HG02798 (cell line): Measurements from ENCODE around the gene CERK.
"Not testable (repeated sequence)": the region's sequence is repeated elsewhere in the genome, so short reads cannot be mapped to it uniquely, and the experiment has no call there.

Experiments used
- ATAC-seq: cut with Tn5 transposase; IDR thresholded peaks from one replicate; pipeline ENCODE4 v1.9.1; 2021; ENCODE audit warnings: mild to moderate bottlenecking; ENCODE audit not compliant: unreplicated experiment, poor library complexity

Gene CERK

DNA sequence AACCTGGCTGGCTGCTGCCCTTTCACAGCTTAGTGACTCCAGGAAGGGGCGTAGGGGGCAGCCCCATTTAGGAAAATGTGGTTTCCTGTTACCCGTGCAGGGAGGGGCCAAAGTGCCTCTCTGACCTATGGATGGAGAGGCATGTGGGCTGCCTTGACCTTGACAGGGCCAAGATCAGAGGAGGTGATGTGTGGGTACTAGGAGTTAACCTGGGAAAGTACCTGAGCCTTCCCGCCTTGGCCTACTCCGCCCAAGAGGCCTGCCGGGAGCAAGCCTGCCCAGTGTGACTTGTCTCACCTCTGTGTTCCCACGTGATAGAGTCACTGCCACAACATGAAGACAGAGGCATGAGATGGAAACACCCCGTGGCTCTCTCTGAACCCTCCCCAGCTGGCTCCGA, 84.5 kb downstream of the CERK start:
- no peak for ATAC-seq

DNA sequence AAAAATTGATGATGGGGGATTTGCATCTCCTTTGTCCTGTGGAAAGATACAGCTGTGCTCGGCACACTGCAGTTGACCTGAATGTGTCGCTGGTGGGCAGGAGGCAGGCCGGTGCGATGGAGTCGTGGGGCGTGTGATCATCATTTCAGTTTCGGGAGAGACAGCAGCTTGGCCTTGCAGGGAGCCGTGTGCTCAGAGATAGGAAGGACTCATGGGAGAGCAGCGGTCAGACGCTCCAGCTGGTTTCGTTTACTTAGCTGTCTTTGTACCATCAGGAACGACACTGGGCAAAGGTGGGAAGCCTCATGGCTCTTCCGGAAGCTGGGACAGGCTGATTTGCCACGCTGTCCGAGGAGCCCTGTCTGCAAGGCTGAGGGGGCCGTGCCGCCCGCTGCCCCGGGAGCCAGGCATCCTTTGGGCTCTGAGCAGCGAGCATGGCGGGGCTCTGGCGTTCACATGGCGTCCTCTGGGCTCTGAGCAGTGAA, 85.2 kb downstream of the CERK start:
- ATAC-seq, result no peak

DNA sequence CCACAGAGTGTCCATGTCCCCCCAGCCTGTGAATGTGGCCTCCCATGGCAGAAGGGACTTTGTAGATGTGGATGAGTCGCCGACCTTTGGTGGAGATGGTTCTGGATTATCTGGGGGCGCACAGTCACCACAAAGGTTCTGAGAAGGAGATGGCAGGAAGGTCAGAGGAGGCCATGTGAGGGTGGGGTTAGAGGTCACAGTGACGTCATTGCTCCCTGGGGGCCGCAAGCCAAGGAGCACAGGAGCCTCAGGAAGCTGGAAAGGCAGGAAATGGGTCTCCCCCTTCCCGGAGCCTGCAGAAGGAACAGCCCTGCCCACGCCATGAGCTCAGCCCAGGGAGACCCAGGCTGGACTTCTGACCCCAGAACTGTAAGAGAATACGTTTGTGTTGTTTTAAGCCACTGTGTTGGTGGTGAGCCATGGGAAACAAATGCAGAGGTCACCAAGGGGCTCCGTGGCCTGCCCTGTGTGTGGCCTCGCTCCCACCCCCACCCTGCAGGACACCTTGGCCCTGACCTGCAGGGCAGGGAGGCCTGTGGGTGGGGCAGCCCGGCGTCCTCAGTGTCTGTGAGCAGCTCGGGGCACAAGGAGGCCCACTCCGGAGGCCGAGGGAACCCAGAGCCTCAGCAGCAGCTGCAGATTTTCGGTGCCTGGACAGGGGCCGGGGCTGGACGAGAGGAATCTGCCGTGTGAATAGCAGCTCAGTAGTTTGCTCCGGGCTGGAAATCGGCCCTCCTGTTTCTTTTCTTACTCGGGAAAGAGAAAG, 85.8 kb downstream of the CERK start:
- ATAC-seq, result no peak

DNA sequence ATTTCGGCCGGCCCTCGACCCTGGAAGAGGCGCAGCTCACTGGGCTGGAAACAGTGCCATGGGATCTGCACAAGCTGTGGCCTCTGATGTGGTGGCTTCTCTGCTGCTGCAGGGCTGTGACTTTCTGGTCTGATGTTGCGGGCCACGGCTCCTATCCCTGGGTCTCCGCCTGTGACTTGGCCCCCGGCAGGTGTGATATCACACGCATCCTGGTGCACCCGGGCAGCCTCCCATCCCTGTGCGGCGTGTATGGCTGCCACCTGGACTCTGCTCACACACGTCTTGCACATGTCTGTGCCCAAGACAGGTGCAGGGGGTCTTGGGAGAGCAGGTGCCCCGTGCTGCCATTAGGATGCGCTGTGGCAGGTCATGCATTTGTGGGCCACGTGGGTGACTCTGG, 86.7 kb downstream of the CERK start:
- ATAC-seq, result no peak

DNA sequence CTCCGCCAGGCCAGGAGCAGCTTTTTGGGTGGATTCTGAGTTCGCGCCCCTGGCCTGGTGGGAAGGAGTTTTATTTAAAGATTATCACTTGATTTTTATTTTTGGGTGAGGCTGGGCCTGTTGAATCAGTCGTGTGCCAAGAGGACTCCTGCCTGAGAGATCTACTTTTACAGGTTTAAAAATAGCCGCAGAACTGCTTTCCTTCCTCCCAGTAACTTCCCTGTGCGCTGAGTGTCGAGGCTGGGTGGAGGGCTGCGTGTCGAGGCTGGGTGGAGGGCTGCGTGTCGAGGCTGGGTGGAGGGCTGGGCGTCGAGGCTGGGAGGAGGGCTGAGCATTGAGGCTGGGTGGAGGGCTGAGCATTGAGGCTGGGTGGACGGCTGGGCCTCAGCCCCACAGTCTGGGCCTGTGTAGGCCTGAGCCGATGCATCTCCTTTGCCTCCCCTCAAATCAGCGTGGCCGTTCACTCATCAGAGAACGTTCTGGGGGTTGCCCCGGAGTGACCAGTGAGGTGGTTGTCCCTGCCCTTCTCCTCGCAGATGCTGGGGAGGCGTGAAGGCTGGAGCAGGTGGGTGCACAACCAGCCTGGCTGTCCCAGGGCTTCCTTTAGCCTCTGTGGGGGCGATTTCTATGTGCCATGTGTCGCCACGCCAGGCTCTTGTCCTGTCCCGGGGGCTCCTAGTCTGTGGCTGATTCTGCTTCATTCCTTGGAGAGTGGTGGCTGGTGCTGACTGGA, 87.8 kb downstream of the CERK start:
- ATAC-seq, result no peak

DNA sequence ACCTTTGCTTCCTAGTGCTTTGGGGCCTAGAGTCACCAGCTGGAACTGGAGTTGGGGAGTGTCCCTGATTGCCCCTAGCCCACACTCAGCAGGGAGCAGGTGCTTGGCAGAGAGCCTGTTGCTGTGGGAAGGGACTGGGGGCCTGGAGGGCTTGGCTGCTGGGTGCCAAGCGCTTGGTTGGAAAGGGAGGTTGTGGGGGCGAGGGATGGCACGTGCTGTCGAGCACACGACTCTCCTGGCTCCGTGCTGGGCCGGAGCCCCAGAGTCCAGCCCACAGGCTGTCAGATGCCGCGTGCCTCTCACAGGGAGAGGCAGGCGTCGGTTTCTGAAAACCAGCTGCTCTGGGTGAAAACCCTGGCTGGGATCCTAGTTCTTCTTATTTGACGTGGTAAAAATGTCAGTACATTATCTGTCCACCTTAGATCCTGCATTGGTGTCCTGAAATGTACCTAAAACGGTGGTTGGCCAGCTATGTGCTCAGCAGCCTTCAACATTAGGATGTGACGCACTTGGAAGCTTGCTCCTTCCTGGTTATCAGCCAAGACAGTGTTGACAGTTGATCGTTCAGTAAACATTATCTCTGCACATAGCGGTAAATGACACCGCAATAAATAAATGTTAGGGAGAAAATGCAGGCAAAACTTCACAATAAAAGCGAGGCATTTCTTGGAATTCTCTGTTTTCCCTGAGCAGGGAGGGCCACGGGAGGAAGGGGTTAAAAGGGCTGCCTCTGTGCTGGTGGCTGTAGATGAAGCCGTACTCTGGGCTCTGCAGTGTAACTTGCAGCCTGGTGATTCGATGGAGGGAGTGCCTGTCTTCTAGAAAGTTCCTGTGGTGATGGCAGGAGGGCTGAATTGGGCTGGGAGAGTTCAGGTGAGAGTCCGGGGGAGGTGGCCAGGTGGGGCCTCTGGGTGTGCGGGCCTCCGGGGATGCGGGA, 88.6 kb downstream of the CERK start:
- ATAC-seq, result no peak

DNA sequence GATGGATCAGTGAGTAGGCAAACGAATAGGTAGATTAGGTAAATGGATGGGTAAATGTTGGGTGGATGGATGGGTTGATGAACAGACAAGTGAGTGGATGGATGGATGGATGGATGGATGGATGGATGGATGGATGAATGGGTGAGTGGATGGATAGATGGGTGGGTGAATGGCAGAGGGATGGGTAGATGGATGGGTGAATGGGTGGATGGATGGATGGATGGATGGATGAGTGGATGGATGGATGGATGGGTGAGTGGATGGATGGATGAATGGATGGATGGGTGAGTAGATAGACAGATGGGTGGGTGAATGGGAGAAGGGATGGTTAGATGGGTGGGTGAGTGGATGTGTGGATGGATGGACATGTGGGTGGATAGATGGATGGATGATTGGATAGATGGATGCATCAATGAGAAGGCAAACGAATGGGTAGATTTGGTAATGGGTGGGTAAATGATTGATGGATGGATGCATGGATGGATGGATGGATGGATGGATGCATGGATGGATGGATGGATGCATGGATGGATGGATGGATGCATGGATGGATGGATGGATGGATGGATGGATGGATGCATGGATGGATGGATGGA, 89.7 kb downstream of the CERK start:
- ATAC-seq, result not testable (repeated sequence)

DNA sequence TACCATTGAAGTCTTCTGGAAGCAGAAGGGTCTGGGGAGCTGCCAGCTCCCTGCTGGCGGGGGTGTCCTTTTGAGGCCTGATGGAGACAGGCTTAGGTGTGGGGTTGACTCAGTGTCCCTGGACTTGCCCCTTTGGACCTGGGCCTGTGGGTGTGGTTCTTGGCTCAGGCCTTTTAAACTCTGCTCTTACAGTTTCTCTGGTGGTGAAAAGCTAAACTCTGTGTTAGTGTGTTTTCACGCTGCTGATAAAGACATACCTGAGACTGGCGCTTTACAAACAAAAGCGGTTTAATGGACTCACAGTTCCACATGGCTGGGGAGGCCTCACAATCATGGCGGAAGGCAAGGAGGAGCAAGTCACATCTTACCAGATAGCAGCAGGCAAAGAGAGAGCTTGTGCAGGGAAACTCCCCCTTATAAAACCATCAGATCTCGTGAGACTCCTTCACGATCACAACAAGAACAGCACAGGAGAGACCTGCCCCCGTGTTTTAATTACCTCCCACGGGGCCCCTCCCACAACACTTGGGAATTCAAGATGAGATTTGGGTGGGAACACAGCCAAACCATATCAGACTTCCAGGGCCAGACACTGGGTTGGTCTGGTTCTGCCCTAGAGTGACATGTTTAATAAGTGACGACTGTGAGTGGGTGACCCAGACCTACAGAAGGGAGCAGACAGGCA, 91.4 kb downstream of the CERK start:
- no peak for ATAC-seq

DNA sequence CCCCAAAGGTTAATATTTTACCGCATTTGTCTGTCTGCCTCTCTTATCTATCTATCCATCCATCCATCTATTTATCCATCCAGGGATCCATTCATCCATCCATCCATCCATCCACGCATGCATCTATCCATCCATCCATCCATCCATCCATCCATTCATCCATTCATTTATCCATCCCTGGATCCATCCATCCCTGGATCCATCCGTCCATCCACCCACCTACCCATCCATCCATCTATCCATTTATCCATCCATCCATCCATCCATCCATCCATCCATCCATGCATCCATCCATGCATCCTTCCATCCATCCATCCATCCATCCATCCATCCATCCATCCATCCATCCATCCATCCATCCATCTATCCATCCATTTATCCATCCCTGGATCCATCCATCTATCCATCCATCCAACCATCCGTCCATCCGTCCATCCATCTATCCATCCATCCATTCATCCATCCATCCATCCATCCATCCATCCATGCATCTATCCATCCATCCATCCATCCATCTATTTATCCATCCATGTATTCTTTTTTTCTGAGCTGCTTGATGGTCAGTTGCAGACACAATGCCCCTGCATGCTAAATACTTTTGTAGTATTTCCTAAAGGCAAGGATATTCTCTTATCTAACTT, 95.1 kb downstream of the CERK start:
- ATAC-seq, result not testable (repeated sequence)

DNA sequence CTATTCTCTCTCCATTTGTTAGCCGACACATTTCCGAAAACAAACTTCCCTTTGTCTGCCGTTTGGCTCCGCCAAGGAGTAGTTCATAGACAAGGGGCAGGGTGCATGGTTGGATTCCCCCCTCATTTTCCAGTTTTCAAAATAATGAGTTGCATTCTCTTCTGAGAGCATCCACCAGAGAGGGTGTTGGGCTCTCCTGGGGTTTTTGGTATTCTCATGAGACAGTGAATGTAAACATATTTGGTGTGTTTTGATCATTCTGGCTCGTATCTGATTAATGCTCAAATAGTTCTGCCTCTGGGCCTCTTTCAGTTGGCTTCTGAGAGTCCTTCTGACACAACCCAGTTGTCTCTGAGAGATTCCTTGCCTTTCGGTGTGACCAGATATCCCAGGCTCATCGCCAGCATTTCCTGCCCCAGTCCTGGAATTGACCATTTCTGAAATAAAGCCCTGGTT, 96.2 kb downstream of the CERK start:
- ATAC-seq, result no peak

DNA sequence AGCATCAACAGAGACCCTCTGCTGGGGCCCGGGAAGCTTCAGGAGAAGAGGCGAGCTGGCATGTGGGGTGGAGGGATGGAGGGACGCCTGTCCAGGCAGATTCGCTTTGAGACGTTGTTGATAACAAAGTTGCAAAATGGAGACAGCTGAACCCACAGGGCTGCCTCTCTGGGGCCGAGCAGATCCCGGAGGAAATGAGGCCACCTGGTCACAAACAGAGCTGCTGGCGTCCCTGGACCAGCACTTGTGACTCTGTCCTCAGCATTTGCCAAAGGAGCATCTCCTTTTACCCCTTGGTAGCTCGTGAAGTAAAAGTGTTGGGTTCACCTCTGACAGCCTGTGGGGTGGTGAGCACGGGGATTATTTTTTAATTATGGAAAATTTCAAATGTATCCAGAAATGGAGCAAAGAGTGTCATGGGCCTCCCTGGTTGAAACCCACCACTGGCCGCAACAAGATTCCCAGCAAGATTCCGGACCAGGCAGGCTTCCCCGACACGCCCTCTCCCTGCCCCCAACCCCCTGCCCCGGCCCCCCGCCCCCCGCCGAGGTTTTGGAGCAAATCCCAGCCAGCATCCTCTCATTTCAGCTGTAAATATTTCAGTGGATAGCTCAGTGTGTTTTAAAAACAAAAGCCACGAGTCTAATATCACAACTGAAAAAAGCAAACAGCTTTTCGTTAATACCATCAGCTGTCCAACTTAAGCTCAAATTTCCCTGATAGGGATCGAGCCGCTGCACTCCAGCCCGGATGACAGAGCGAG, 97.6 kb downstream of the CERK start:
- ATAC-seq, result no peak

DNA sequence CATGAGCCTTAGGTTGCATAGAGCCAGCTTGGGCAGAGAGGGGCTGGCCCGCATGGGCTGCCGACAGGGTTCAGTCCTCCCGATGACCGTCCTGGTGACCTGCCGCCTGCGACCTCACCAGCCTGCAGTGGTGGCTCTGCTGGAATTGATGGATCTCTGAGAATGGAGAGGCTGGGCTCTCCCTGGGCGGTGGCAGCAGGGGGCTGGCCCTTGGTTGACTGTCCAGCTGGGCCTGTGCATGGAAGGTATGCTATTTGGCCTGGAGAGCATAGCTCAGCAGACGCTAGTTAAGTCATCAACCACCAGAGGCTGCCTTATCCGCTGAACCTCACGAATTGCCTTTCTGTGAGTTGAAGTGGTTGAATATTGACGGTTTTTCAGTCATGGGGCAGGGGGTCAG, 98.2 kb downstream of the CERK start:
- no peak for ATAC-seq

DNA sequence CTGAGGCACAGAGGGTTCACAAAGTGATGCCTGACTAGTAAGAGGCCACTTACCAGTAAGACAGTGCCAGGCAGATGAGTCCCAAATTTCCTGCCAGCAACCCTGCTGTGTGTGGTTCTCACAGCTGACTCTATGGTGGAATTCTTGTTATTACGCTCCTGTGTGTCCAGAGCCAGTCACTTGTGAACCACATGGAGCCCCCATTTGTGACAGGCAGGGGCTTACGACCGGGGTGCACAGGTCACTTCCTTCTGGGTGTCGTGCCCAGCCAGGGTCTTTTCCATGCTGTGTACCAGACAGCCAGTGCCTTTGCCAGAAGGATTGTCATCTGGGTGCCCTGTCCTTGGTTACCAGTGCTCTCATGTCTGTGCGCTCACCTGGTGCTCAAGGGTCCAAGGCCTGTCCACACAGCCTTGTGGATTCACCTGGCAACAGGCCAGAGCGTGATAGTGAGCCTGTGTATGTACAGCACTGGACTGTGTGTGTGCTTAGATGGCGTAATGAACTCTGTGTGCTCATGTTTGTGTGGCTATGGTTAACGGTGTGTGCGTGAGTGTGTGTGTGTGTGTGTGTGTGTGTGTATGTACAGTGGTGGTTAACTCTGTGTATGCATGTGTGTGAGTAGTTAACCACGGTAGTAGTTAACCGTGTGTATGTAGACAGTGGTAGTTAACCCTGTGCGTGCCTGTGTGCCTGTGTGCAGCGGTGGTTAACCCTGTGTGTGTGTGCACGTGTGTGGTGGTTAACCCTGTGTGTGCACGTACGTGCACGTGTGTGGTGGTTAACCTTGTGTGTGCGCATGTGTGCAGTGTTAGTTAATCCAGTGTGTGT, 99.2 kb downstream of the CERK start:
- ATAC-seq, result no peak

DNA sequence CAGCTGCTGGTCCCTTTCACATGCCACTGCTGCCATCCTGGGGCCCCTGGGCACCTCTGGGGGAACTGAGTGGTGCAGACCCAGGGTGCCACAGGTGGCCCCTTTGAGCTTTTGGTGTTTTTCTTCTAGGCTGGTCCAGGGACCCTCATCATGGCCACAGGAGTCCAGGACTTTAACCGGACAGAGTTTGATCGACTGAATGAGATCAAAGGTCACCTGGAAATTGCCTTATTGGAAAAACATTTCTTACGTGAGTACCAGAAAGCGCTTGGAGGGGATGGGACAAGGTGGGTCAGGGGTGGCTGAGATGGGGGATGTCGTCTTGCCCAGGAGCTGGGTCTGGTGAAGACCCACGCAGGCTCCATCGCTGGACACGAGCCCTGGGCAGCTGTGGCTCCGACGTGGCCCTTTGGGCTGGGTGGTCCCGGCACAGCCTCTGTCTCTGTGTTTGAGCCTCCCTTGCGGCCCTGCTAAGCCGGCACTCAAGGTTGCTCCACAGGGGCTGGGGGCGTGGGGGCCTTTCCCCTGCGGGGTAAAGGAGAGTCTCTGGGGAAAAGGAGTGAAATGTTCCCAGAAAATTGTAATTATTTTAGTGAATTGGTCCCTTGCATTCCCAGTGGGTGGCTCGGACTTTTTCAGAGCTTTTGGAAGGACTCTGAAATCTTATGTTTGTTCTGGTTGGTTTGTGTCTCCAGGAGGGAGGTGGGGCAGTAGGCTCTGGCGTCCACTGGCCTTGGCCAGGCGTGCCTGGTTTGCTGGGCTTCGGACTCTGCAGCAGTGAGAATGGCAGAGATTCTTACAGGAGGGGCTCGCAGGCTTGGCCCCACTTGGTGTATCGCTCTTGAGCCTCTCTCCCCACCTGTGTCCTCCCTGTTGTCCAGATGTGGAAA, 100.1 kb downstream of the CERK start:
- no peak for ATAC-seq

DNA sequence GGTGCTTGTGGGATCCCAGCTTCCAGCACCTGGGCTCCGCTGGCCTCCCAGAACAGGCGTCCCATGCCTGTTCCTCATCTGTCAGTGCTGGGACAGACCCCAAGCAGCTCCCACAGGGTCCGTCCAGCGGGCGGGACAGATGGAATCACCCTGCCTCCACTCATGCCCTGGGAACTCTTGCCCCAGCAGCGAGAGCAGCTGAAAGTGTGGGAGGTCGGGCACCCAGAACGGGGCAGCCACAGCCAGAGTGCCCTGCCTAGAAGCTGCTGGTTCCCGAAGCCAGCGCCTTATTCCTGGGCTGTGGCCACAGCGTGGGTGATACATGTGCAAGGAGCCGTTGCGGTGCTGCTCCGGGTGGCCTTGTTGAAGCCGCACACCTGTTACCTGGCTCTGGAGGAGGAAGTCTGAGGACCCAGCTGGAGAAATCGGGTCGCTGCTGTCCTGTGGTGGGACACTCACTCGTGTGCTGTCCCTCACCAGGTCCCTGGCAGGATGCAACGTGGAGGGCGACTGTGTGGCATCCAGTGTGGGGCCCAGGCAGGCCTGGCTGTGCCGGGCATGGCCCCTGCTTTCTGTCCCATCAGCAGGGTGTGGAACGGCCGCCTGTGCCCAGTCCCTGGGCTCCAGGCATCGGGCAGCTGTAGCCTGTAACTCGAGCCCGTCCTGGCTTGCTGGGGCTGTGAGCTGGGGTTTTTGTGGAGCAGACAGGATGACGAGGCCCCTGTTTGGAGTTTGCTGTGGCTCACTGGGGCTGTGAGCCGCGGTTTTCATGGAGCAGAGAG, 101.6 kb downstream of the CERK start:
- ATAC-seq, result no peak

DNA sequence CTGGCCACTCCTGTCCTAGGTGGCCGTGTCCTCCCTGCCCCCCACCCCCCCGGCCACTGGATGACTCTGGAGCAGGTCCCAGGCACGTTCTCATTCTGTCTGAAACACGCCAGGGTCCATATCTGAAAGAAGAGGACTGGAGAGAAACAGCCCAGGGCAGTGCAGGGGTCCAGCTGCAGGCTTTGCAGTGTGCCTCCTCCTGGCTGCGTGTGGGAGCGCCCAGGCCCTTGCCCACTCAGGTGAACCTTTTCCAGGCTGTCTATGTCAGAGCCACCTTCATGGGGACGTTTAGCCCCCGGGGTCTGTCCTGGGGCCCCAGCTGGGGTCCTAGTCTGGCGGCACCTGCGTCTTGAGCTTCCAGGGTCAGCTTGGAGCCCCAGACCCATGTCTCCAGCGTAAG, 102.3 kb downstream of the CERK start:
- ATAC-seq, result no peak
